ENCODE results near the gene PKIB.
"Not testable (repeated sequence)": the region's sequence is repeated elsewhere in the genome, so short reads cannot be mapped to it uniquely, and the experiment has no call there.

Gene PKIB

DNA sequence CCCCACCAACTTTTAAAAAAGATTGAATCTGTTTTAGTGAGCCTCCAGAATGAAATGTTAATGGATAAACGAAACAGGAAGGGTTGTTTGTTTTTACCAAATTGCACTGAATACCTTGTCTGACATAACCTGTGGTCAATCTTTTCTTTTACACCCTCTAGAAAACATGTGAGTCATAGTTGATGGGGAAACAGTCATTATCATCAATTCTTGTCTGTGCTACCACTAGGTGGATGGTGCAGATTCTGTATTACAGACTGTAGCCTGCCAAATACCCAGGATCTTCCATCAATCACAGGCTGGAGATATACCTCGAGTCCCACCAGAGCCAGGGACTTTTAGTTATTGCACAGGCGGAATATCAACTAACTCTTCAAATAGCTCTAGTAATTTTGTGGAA lies 29.5 kb upstream of the PKIB start:
- H3K36me3 ChIP-seq (ENCODE audit: insufficient read depth, low read length), result no peaks in the 10 kb centered on the region
- no peaks in the 10 kb centered on the region for H3K4me1 ChIP-seq (ENCODE audit: control insufficient read depth, insufficient read depth, low read length)
- no peak overlapping the region for H3K4me3 ChIP-seq (ENCODE audit: low read length)
- H3K4me2 ChIP-seq (ENCODE audit: low read length), result no peak overlapping the region
- H3K9me3 ChIP-seq (replicated peaks; ENCODE audit: low read length), result no peaks in the 10 kb centered on the region
- no peak overlapping the region for H3K9ac ChIP-seq (ENCODE audit: low read depth, low read length)
- no peaks in the 10 kb centered on the region for H3K27me3 ChIP-seq (ENCODE audit: control insufficient read depth, insufficient read depth, low read length)

DNA sequence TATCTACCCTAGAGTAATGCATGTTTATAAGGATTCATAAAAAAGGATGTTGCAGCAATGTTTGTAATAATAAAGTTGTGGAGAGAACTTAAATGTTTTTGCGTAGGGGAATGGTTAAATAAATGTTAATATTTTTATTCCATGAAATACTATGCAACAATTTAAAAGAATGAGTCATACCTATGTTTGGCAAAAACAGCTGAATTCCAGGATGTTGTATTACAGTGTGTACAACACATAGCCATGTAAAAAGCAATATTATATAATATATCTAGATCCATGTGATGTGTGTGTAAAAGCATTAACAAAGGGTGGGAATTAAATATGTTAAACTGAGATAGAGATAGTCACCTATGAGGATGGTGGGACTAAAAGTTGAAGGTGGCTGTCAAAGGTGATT lies 21.1 kb upstream of the PKIB start:
- Histone ChIP-seq H3K4me1 (ENCODE audit: control insufficient read depth, insufficient read depth, low read length) (no peaks in the 10 kb centered on the region), H3K9ac (ENCODE audit: low read depth, low read length) (no peak overlapping the region), H3K9me3 (replicated peaks; ENCODE audit: low read length) (no peaks in the 10 kb centered on the region), H3K4me2 (ENCODE audit: low read length) (no peak overlapping the region), H3K27me3 (ENCODE audit: control insufficient read depth, insufficient read depth, low read length) (no peaks in the 10 kb centered on the region), H3K36me3 (ENCODE audit: insufficient read depth, low read length) (no peaks in the 10 kb centered on the region), H3K4me3 (ENCODE audit: low read length) (no peak overlapping the region)

DNA sequence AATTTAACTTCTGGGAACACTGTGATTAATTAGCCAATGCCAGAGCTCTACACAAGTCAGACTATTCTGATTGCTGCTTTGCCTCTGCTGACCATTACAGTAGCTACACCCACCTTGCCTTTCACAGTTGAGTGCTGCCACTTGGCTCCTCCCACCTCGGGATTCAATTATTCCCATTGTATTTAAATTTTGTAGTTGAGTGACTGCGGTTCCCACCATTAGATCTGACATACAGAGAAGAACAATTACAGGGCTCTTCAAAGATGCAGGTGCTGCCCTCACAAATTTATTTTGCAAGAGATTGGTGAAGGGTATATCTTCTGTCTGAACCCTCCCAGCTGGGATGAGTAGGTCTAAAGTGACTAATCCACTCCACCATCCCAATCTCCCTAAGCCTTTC lies 11.9 kb upstream of the PKIB start:
- not testable (repeated sequence) for H3K27me3 ChIP-seq (ENCODE audit: control insufficient read depth, insufficient read depth, low read length); H3K4me3 ChIP-seq (ENCODE audit: low read length); H3K4me1 ChIP-seq (ENCODE audit: control insufficient read depth, insufficient read depth, low read length); H3K9ac ChIP-seq (ENCODE audit: low read depth, low read length); H3K9me3 ChIP-seq (replicated peaks; ENCODE audit: low read length); H3K36me3 ChIP-seq (ENCODE audit: insufficient read depth, low read length); H3K4me2 ChIP-seq (ENCODE audit: low read length)

DNA sequence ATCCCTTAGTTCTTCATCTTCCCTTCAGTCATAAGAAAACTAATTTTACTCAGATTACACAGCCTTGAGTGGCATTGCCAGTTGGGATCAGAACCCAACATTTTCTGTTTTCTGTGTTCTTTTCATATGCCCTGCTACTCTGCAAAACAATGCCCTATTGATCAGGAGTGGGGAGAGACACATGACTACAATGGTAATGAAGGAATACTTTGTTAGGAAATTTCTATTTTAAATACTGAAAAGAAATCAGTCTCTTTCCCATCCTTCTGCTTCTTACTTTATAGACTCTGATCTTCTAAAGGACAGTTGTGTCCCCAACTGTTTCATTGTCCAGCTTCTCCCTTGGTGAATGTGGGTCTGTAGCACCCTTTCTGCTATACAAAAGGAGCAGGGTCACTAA lies 5.5 kb upstream of the PKIB start:
- H3K27me3 ChIP-seq (ENCODE audit: control insufficient read depth, insufficient read depth, low read length), result no peaks in the 10 kb centered on the region
- H3K9me3 ChIP-seq (replicated peaks; ENCODE audit: low read length), result no peaks in the 10 kb centered on the region
- no peak overlapping the region for H3K9ac ChIP-seq (ENCODE audit: low read depth, low read length)
- H3K4me1 ChIP-seq (ENCODE audit: control insufficient read depth, insufficient read depth, low read length), result peaks cover 2% of the 10 kb centered on the region
- no peaks in the 10 kb centered on the region for H3K36me3 ChIP-seq (ENCODE audit: insufficient read depth, low read length)
- no peak overlapping the region for H3K4me2 ChIP-seq (ENCODE audit: low read length)
- no peak overlapping the region for H3K4me3 ChIP-seq (ENCODE audit: low read length)

DNA sequence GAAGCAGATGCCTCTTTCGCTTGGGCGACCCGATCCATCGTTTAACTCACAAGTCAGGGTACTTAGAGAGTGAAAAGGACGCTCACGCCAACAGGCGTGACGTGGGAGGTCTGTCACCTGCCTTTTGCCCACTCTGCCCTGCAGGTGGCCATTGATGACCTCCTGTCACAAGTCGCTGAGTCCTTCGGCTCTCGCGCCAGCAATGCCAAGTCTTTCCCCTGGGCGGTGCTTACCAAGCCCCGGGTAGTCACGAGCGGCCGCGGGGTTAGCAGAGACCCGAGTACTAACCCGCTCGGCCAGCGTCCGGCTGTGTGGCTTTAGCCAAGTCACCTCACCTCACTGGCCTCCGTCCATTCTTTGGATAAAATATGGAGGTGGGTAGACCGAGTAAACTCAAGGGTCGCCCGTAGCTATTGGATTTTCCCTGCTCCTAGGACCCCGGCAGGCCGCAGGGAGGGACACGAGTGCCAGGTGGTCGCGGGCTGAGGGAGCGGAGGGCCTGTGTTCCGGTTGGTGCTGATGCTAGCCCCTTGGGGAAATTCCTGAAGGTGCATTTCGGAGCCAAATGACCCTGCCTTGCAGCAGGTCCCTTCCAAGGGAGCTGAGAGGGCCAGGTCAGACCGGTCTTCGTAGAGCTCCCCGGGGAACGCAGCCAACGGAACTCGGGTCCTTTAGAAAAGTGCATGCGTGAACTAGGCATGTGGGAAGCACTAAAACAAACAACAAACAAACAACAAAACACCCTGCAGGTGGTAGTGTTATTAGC lies 668 bp downstream of the PKIB start:
- H3K4me3 ChIP-seq (ENCODE audit: low read length), result peak overlapping the region; percentile 81
- peak overlapping the region; percentile 68 for H3K9ac ChIP-seq (ENCODE audit: low read depth, low read length)
- H3K27me3 ChIP-seq (ENCODE audit: control insufficient read depth, insufficient read depth, low read length), result peaks cover 8% of the 10 kb centered on the region
- no peaks in the 10 kb centered on the region for H3K9me3 ChIP-seq (replicated peaks; ENCODE audit: low read length)
- no peaks in the 10 kb centered on the region for H3K36me3 ChIP-seq (ENCODE audit: insufficient read depth, low read length)
- H3K4me2 ChIP-seq (ENCODE audit: low read length), result peak overlapping the region; percentile 100
- H3K4me1 ChIP-seq (ENCODE audit: control insufficient read depth, insufficient read depth, low read length), result peaks cover 14% of the 10 kb centered on the region

DNA sequence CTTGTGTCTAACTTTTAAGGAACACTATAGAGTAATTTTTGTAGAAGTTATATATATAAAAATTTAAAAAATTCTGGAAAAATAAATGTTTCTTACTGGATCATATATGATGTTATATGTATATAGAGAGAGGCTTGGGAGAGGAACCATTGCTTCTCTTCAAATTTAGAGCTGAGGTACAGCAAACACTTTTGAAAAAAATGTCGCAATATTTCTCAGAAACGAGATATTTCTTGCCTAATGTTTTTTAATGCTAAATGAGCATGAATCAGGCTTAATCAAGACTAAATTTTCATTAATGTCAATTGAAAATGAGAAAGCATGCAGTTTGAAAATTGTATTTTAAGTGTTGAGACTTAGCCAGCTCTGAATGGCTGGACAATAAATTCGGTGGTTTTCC lies 2.6 kb downstream of the PKIB start:
- H3K9me3 ChIP-seq (replicated peaks; ENCODE audit: low read length), result no peaks in the 10 kb centered on the region
- no peak overlapping the region for H3K9ac ChIP-seq (ENCODE audit: low read depth, low read length)
- no peak overlapping the region for H3K4me2 ChIP-seq (ENCODE audit: low read length)
- H3K4me3 ChIP-seq (ENCODE audit: low read length), result no peak overlapping the region
- peaks cover 14% of the 10 kb centered on the region for H3K4me1 ChIP-seq (ENCODE audit: control insufficient read depth, insufficient read depth, low read length)
- peaks cover 8% of the 10 kb centered on the region for H3K27me3 ChIP-seq (ENCODE audit: control insufficient read depth, insufficient read depth, low read length)
- H3K36me3 ChIP-seq (ENCODE audit: insufficient read depth, low read length), result no peaks in the 10 kb centered on the region

DNA sequence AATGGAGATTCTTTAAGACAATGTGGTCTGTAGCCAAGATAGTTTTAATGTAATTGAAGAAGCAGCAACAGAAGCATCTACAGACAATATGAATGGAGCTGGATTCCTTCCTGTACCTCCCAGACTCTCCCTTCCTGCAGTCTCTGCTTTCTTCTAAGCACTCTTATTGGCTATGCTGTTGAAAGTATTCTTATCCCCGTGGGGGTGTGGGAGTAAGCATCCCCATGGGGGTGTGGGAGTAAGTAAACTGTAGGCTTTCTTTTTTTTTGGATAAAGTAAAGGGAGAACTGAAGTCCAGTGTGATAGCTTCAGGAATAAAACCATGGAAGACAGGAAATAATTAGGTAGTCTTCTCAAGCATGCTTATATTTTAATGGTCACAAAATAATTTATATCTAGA lies 4.1 kb downstream of the PKIB start:
- no peak overlapping the region for H3K4me2 ChIP-seq (ENCODE audit: low read length)
- H3K9ac ChIP-seq (ENCODE audit: low read depth, low read length), result no peak overlapping the region
- H3K4me3 ChIP-seq (ENCODE audit: low read length), result no peak overlapping the region
- peaks cover 8% of the 10 kb centered on the region for H3K27me3 ChIP-seq (ENCODE audit: control insufficient read depth, insufficient read depth, low read length)
- H3K9me3 ChIP-seq (replicated peaks; ENCODE audit: low read length), result no peaks in the 10 kb centered on the region
- H3K4me1 ChIP-seq (ENCODE audit: control insufficient read depth, insufficient read depth, low read length), result peaks cover 14% of the 10 kb centered on the region
- H3K36me3 ChIP-seq (ENCODE audit: insufficient read depth, low read length), result no peaks in the 10 kb centered on the region

DNA sequence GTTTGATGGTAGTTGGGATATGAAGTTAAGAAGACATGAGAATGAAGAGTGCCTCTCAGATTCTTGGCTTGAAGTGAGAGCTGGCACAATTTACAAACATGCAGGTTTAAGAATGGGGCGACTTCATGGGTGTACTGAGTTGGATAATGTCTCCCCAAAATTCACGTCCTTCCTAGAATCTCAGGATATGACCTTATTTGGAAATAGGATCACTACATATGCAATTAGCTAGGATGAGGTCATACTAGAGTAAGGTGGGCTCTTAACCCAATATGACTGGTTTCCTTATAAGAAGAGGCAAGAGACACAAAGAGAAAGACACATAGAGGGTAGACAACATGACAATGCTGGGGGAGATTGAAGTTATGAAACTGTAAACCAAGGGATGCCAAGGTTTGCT lies 5.2 kb downstream of the PKIB start:
- H3K4me1 ChIP-seq (ENCODE audit: control insufficient read depth, insufficient read depth, low read length), result peaks cover 9% of the 10 kb centered on the region
- H3K4me3 ChIP-seq (ENCODE audit: low read length), result no peak overlapping the region
- H3K4me2 ChIP-seq (ENCODE audit: low read length), result no peak overlapping the region
- no peaks in the 10 kb centered on the region for H3K36me3 ChIP-seq (ENCODE audit: insufficient read depth, low read length)
- H3K27me3 ChIP-seq (ENCODE audit: control insufficient read depth, insufficient read depth, low read length), result peaks cover 8% of the 10 kb centered on the region
- H3K9ac ChIP-seq (ENCODE audit: low read depth, low read length), result no peak overlapping the region
- H3K9me3 ChIP-seq (replicated peaks; ENCODE audit: low read length), result no peaks in the 10 kb centered on the region

DNA sequence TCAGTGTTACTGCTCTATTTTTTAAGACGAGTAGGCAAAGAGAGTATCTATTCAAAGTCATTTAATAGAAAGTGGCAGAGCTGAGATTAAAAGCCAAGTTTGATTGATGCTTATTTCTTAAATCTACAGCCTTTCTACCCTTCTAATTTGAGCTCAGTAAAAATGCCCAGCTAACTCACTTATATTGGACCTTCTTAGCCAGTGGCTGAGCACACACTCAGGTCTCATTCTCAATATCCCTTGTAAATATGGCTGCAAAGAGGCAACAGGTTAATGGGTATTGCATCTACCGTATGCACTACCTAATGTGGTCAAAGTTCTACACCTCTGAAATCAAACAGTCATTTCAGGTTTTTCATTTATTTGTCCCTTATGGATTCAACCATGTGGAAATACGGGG lies 6.7 kb downstream of the PKIB start:
- Histone ChIP-seq H3K9ac (ENCODE audit: low read depth, low read length) (no peak overlapping the region), H3K4me3 (ENCODE audit: low read length) (no peak overlapping the region), H3K36me3 (ENCODE audit: insufficient read depth, low read length) (no peaks in the 10 kb centered on the region), H3K9me3 (replicated peaks; ENCODE audit: low read length) (no peaks in the 10 kb centered on the region), H3K27me3 (ENCODE audit: control insufficient read depth, insufficient read depth, low read length) (no peaks in the 10 kb centered on the region), H3K4me2 (ENCODE audit: low read length) (no peak overlapping the region), H3K4me1 (ENCODE audit: control insufficient read depth, insufficient read depth, low read length) (no peaks in the 10 kb centered on the region)

DNA sequence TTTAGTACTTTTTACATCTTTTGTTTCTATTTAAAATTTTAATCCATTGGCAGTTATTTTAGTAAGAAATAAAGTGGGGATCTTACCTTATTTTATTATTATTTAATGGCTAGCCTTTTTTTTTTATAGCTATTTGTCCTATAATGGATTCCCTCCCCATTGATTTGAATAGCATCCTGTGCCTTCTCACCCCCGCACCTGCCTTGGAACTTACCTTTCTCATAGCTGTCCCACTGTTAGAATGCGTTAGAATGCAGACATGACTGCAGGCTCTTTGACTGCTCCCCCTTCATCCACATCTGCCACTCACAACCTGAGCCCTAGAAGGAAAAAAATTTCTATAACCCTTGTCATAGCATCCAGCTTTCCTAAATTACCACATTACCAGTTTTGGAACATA lies 9.1 kb downstream of the PKIB start:
- Histone ChIP-seq H3K4me3 (ENCODE audit: low read length) (no peak overlapping the region), H3K9ac (ENCODE audit: low read depth, low read length) (no peak overlapping the region), H3K4me1 (ENCODE audit: control insufficient read depth, insufficient read depth, low read length) (no peaks in the 10 kb centered on the region), H3K4me2 (ENCODE audit: low read length) (no peak overlapping the region), H3K27me3 (ENCODE audit: control insufficient read depth, insufficient read depth, low read length) (no peaks in the 10 kb centered on the region), H3K9me3 (replicated peaks; ENCODE audit: low read length) (no peaks in the 10 kb centered on the region), H3K36me3 (ENCODE audit: insufficient read depth, low read length) (no peaks in the 10 kb centered on the region)

DNA sequence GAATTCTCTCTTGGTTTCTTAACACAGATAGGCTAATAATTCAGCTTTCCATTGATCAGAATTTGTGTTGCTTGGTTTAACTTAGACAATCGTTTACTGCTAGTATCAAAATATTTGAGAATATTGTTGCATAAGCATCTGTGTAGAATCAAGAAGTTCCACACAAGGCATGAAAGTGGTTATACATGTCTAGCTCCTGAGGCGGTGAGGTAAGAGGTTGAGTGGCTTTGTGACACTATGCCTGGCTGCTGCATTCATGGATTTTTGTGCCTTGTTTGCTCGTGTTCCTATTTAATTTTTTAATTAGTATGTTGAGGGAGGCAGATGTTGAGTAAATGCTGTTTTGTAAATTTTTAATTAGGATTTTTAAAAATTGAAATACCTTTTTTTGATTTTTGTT lies 10.2 kb downstream of the PKIB start:
- Histone ChIP-seq H3K36me3 (ENCODE audit: insufficient read depth, low read length) (no peaks in the 10 kb centered on the region), H3K27me3 (ENCODE audit: control insufficient read depth, insufficient read depth, low read length) (no peaks in the 10 kb centered on the region), H3K4me2 (ENCODE audit: low read length) (no peak overlapping the region), H3K9ac (ENCODE audit: low read depth, low read length) (no peak overlapping the region), H3K4me1 (ENCODE audit: control insufficient read depth, insufficient read depth, low read length) (no peaks in the 10 kb centered on the region), H3K4me3 (ENCODE audit: low read length) (no peak overlapping the region), H3K9me3 (replicated peaks; ENCODE audit: low read length) (no peaks in the 10 kb centered on the region)

DNA sequence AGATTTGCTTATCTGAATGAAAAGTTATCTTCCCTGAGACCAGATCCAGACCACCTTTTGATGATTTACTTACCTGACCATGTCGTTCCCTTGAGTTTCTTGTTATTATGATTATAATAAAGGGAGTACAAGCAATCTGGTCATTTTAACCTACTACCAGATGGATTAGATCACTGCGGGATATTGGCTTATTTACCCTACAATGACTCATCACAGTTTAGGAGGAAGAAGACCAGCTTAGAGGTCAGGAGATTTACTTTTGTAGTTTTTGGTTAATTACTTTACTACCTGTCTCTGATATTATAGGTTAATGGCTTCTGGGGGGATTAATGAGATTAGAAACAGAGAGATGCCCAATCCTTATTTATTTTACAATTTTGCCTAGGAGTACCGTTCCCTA lies 10.7 kb downstream of the PKIB start:
- Histone ChIP-seq H3K4me1 (ENCODE audit: control insufficient read depth, insufficient read depth, low read length) (no peaks in the 10 kb centered on the region), H3K36me3 (ENCODE audit: insufficient read depth, low read length) (no peaks in the 10 kb centered on the region), H3K4me3 (ENCODE audit: low read length) (no peak overlapping the region), H3K9me3 (replicated peaks; ENCODE audit: low read length) (no peaks in the 10 kb centered on the region), H3K27me3 (ENCODE audit: control insufficient read depth, insufficient read depth, low read length) (no peaks in the 10 kb centered on the region), H3K9ac (ENCODE audit: low read depth, low read length) (no peak overlapping the region), H3K4me2 (ENCODE audit: low read length) (no peak overlapping the region)

All from skeletal muscle satellite cell (primary cell).